GM19193 (cell line): ENCODE results near the gene RNF217.

Experiments used
- POLR2A ChIP-seq: IDR thresholded peaks from 4 replicates; pipeline ENCODE4 v1.6.1; 2011; ENCODE audit not compliant: insufficient read depth, insufficient read length; ENCODE audit errors: extremely low read depth

Gene RNF217

DNA sequence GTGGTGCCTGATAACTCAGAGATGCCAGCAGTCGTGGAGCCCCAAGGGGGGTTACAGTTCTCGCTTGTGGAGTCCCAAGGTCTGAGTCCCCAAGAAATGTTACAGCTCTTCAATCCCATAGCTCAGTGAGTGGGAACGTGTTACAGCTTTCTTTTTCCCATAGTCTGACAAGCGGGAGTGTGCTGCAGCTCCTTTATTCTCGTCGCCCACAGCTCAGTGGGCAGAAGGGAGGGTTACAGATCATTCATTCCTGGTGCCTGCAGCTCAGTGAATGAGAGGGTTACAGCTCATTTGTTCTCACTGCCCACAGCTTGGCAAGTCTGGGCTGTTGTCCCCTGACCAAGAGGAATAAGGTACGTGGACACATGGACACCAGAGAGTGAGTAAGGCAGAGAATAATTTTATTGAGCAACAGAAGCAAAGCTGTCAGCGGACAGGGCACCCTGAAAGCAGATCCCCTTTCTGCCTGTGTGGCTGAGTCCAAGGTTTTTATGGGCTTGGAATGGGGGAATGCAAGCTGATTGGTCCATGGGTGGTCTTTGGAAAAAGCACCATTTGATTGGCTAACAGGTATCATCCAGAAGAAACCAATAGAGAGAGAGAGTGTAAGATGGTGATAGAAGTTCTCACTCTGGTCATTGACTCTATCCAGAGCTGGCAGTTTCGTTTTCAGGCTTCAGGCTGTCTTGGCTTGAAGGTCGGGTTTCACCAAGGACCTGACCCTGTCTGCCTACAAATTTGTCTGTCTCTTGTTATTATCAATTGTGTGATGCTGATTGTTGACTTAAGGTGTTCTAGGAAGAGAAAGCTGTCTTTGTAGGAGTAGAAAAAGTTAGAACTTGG is 16.4 kb downstream of the RNF217 start:
- no peak for TF ChIP-seq POLR2A

DNA sequence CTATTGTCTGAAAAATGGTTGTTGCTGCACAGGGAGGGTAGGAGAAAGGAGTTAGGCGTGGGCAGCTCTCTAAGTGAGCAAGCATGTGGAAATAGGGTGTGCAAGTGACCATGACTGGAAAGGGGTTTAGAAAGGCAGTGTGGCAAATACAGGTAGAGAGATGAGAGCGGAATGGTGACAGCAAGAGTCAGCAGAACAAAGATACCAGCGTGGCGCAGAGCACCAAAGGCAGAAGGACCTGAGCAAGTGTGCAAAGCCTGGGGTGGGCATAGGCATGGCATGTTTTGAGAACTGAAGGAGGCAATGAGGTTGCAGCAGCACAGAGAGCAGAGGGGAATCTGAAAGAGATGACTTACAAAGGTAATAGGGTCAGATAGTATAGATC is 17.0 kb downstream of the RNF217 start:
- no peak for TF ChIP-seq POLR2A

DNA sequence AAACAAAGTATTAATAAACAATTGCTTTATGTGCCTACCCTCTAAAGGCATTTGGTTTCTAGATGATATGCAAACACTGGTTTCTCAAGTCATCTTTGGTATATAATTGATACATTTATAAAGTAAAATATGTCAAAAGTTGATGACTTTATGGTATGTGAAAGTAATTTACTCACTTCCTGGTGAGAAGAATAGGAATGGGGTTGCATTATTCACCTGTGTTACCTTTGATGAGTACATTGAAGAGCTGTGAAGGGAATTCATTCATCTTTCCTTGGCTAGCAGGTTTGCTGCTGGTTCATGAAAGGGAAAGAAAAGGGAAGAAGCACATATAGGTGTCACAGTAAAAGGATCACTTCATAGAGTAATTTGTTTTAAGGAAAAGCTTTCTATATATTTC is 20.4 kb downstream of the RNF217 start:
- no peak for TF ChIP-seq POLR2A

DNA sequence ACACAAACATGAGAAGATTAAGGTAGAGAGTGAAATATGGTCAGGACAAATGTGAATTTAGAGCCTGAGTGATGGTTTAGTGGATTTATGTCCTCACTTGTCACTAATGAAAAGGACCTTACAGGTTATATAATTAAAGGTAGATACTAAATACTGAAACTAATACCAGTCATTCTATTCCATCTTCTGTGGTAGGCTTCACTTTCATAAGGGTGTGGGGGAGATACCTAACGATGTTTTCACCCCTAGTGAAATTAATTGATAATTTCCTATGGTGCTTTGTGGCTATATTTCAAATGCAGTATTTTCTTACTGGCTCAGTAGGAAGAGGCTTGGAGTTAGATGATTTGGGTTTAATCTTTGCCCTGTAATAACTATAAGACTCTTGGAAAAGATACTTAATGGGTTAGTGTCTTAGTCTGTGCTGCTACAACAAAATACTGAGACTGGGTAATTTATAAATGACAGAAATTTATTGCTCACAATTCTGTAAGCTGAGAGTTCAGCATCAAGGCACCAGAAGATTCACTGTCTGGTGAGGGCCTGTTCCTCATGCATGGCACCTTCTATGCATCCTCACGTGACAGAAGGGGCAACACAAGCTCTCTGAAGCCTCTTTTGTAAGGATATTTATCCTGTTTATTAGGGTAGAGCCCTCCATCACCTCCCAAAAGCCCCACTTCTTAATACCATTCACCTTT is 21.3 kb downstream of the RNF217 start:
- no peak for TF ChIP-seq POLR2A

DNA sequence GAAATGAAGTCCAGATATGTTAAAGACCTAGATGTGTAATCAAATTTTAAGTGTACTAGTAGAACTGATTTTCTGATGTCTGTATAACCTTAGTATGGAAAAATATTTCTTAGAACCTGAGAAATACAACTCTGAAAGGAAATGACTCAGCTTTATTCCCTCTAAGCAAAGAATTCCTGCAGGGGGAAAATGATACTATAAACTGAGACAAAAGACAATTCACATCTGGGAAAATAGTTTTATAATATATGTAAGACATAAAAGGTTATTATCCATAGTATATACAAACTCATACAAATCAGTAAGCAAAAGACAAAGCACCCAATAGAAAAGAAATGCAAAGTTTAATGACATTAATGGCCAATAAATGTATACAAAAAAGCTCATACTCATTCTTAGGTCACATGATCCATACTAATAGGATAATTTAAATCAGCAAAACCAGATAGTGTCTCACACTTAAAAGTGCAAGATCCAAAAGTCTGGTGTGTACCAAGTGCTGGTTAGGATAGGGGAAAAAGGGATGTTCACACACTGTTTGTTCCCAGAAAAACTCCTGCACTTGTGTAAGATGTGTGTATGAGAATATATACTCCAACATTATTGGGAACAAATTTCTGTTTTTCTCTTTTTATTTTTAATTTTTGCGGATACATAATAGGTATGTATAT is 22.6 kb downstream of the RNF217 start:
- no peak for TF ChIP-seq POLR2A

DNA sequence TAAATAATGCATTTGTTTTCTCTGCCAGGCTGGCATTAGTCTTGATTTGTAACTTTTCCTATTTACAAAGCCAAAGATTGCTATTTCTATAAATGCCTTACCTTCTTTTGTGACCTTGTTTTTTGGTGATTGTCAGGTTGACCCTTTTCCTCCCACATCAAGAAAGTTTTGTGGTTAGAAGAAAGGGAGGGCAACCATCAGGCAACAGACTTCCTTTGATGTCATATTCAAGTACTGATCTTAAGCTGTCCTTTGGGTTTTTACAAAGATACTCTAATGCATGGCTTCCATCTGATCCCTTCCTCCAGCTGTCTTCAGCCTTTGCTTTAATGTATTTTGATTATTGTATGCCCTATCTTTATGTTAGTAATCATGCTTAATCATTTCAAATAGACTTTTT is 23.9 kb downstream of the RNF217 start:
- TF ChIP-seq POLR2A, result no peak

DNA sequence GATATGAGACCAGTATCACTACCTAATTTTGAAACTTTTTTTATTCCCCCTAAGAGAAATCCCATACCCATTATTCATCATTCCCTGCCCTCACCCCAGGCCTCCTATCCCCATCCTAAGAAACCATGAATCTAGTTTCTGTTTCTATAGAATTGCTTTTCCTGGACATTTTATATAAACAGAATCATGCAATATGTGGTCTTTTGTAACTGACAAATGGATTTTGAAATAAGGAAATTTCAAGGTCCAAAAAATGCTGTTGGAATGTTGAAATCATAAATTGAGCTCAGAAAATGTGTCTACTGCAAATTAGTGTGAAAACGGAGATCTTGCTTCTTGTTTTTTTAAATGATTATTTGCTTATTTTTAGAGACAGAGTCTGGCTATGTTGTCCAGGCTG is 25.1 kb downstream of the RNF217 start:
- TF ChIP-seq POLR2A, result no peak

DNA sequence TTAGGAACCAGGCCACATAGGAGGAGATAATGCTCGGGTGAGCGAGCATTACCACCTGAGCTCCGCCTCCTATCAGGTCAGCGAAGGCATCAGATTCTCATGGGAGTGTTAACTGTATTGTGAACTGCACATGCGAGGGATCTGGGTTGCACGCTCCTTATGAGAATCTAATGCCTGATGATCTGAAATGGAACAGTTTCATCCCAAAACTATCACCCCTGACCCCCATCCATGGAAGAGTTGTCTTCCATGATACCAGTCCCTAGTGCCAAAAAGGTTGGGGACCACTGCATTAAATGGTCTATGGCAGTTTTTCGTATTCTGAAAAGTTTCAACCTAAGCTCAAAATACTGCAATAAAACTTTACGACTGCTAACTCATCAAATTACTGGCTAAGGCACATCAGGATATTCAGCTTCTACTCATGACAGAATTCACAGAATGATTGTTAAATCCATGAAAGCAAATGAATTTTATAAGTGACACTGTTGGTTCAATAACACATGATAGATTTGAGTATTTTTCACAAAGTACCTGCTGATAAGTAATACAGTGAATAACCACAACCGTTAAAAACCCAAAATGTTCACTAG is 25.9 kb downstream of the RNF217 start:
- TF ChIP-seq POLR2A, result no peak

DNA sequence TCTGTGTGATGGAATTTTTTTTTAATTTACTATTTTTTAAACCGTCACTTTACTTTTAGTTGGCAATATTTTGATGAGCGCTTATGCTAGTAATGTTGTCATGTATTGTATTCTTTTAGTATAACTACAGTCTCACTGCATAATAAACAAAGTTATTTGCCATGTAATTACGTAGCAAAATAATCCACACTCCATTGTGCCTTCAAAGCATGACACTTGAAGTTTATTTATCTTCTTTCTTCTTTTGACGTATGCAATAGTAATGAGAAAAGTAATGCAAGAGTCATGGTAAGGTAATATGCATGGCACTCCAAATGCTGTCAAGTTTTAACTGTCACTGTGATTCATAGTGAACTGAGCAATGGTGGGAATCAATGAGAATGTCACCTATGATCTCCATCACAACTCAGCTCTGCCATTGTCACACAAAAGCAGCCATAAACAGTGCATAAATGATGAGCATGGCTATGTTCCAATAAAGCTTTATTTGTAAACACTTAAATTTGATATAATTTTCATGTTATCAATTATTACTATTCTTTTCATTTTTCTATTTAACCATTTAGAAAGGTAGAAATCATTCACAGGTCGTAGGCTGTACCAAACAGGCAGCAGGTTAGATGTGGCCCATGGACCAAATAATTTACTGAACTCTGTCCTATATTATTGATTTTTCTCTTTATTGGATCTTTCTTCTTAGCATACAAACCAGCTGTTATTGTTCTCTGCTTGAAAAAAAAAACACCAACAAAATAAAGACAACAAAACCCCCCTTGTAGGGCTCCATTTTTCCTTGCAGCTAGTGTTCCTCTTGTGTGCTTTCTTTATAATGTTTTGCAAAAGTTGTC is 27.1 kb downstream of the RNF217 start:
- TF ChIP-seq POLR2A, result no peak

DNA sequence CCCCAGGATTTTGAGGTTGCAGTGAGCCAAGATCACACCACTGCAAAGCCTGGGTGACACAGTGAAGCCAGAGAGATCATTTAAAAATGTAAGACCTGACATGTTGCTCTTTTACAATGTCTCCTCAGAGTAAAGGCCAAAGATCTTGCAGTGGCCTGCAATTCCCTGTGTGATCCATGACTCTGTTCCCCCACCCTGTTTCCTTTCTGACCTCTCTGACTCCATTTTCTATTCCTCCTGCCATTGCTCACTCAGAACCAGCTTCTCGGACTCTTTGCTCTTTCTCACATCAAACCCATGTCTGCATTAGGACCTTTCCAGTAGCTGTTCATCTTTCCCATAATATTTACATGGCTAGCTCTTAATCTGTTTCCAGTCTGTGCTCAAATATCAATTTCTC is 28.8 kb downstream of the RNF217 start:
- no peak for TF ChIP-seq POLR2A

DNA sequence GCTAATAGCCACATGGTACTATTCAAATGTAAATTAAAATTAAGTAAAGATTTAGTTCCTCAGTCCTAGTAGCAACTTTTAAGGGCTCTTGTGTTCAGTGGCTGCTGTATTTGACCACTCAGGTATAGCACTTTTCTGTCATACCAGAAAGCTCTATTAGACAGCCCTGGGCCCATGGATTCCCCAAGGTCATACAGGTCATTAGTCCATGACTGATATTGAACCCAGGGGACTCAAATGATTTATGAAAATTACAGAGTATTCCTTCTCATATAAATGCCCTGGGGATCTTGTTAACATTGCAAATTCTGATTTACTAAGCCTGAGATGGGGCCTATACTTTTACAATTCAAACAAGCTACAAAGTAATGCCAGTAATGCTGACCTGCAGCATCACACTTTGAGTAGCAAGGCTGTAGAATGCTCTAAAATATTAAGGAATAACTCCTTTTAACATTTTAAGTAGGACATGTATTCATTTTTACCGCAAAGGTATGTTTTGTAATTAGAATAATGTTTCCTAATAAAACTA is 29.6 kb downstream of the RNF217 start:
- no peak for TF ChIP-seq POLR2A

DNA sequence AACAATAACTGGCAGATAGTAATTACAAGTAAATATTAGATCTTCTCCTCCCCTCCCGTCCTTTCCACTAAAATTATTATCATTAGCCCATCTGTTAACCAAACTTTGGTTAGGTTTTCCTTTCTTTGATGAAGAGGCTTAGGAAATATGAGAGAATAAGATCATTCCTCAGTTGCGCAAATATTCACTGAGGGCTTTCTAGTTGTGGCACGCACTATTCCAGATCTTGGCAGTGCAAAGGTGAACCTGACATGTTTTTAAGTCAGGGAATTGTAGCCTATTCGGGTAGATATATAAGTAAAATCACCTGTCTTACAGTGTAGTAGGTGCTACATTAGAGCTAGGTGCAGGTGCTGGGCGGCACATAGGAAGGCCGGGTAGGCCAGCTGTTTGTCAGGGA is 31.1 kb downstream of the RNF217 start:
- no peak for TF ChIP-seq POLR2A

DNA sequence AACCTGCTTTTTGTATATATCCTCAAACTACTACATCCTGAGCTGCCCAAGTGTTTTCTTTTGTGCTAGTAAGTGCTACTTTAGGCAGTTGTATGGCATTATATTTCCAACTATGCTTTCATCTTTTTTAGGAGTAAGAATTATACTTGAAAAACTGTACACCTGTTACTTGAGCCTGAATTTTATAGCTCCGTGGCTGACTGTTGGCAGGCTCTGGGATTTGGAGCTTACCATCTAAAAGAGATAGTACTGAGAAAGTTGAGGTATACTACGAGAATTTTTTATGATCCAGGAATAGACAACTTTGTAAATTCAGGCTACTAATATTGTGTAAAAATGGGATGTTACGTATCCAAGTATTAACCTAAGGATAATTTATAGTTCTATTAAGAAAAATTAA is 32.4 kb downstream of the RNF217 start:
- TF ChIP-seq POLR2A, result no peak

DNA sequence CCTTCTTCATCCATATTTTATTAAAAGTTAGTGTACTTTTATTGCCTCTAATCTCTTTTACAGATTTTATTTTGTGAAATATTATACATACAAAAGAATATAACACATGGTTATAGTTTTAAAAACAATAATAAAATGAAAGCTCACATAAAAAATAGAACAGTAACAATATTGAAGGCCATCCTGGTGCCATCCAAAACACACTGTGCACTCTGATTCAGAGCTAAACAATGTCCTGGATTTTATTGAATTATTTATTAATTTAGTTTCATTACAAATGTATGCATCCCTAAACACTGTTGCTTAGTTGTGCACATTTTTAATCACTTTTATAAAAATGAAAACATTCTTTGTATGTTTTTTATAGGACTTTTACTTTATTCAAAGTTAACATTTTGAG is 32.9 kb downstream of the RNF217 start:
- no peak for TF ChIP-seq POLR2A
